Neural cell (in vitro differentiated cells): ENCODE data around the gene SARNP. TPM values are rescaled to one million over a fixed set of nuclear protein-coding genes. Genes with fewer than 3 reads are reported as not detected.

ENCODE experiments used
- H2AFZ ChIP-seq: fragments of 200-600, 300-800 bp; sonication (generic), shearing (Covaris generic); 2 replicates; pipeline ENCODE4 v1.6.0; 2014; ENCODE audit warnings: low read depth, mild to moderate bottlenecking, antibody characterized with exemption, low read length, moderate library complexity
- H3F3A ChIP-seq: fragments of 200-600 bp; shearing (Covaris generic); 2 replicates; pipeline ENCODE4 v1.6.1; 2016; ENCODE audit warnings: mild to moderate bottlenecking, moderate library complexity, mixed read lengths, antibody characterized with exemption, low read length; ENCODE audit not compliant: insufficient read depth, poor library complexity, severe bottlenecking
- H3K27ac ChIP-seq: fragments of 200-600, 300-800 bp; sonication (generic), shearing (Covaris generic); 2 replicates; pipeline ENCODE4 v1.5.1; 2014; ENCODE audit warnings: mild to moderate bottlenecking, low read length, moderate library complexity
- H3K27me3 ChIP-seq: fragments of 300-800, 200-600 bp; sonication (generic), shearing (Covaris generic); 2 replicates; pipeline ENCODE4 v1.6.0; 2014; ENCODE audit warnings: mild to moderate bottlenecking, low read depth, low read length, moderate library complexity; ENCODE audit not compliant: insufficient read depth
- H3K36me3 ChIP-seq: fragments of 300-800, 200-600 bp; sonication (generic), shearing (Covaris generic); 2 replicates; pipeline ENCODE4 v1.5.1; 2014; ENCODE audit warnings: mild to moderate bottlenecking, antibody characterized with exemption, low read length, moderate library complexity; ENCODE audit not compliant: insufficient read depth
- H3K4me2 ChIP-seq: fragments of 300-800, 200-600 bp; sonication (generic), shearing (Covaris generic); 2 replicates; pipeline ENCODE4 v1.6.0; 2014; ENCODE audit warnings: mild to moderate bottlenecking, low read length
- H3K4me3 ChIP-seq: fragments of 300-800, 200-600 bp; sonication (generic), shearing (Covaris generic); 2 replicates; pipeline ENCODE4 v1.5.1; 2014; ENCODE audit warnings: mild to moderate bottlenecking, low read length, moderate library complexity
- H3K79me2 ChIP-seq: fragments of 200-600 bp; shearing (Covaris generic); replicated peaks from 2 replicates; pipeline ENCODE4 v1.6.0; 2014; ENCODE audit warnings: mild to moderate bottlenecking, low read length, moderate library complexity; ENCODE audit not compliant: insufficient read depth
- H3K9ac ChIP-seq: fragments of 300-800, 200-600 bp; sonication (generic), shearing (Covaris generic); 2 replicates; pipeline ENCODE4 v1.6.1; 2016; ENCODE audit warnings: mild to moderate bottlenecking, low read length, mixed read lengths
- H3K9me2 ChIP-seq: fragments of 200-600 bp; shearing (Covaris generic); 2 replicates; pipeline ENCODE4 v1.6.1; 2016; ENCODE audit warnings: mild to moderate bottlenecking, low read length, mixed read lengths; ENCODE audit not compliant: insufficient read depth
- H3K9me3 ChIP-seq: fragments of 200-600, 300-800 bp; sonication (generic), shearing (Covaris generic); 2 replicates; pipeline ENCODE4 v1.6.1; 2016; ENCODE audit warnings: mild to moderate bottlenecking, mixed run types, low read length, moderate library complexity, mixed read lengths
- H4K20me1 ChIP-seq: fragments of 200-600 bp; shearing (Covaris generic); 2 replicates; pipeline ENCODE4 v1.6.1; 2016; ENCODE audit warnings: mild to moderate bottlenecking, mixed run types; ENCODE audit not compliant: insufficient read depth
- CTCF ChIP-seq: fragments of 450-650 bp; IDR thresholded peaks from 2 replicates; pipeline ENCODE4 v1.5.1; 2014; ENCODE audit warnings: antibody characterized with exemption, mild to moderate bottlenecking, moderate library complexity; ENCODE audit not compliant: poor library complexity, severe bottlenecking
- EP300 ChIP-seq: fragments of 450-650 bp; conservative IDR thresholded peaks from 2 replicates; pipeline ENCODE4 v1.6.1; 2014; ENCODE audit warnings: antibody characterized with exemption, mild to moderate bottlenecking, moderate library complexity; ENCODE audit not compliant: poor library complexity, severe bottlenecking
- EZH2 ChIP-seq: fragments of 200-600, 300-800 bp; shearing (Covaris generic), sonication (generic); IDR thresholded peaks from 2 replicates; pipeline ENCODE4 v1.6.1; 2014; ENCODE audit warnings: antibody characterized with exemption, low read length, borderline replicate concordance, mild to moderate bottlenecking; ENCODE audit not compliant: insufficient read depth, poor library complexity, severe bottlenecking
- MXI1 ChIP-seq: fragments of 450-650 bp; conservative IDR thresholded peaks from 2 replicates; pipeline ENCODE4 v1.6.1; 2014; ENCODE audit warnings: antibody characterized with exemption, mild to moderate bottlenecking; ENCODE audit not compliant: poor library complexity, severe bottlenecking
- POLR2AphosphoS5 ChIP-seq: IDR thresholded peaks from 2 replicates; pipeline ENCODE4 v1.6.1; 2012
- RAD21 ChIP-seq: fragments of 450-650 bp; conservative IDR thresholded peaks from 2 replicates; pipeline ENCODE4 v1.6.1; 2014; ENCODE audit warnings: antibody characterized with exemption, mild to moderate bottlenecking, moderate library complexity
- REST ChIP-seq: IDR thresholded peaks from 2 replicates; pipeline ENCODE4 v1.6.1; 2012; ENCODE audit warnings: borderline replicate concordance
- SMC3 ChIP-seq: fragments of 450-650 bp; conservative IDR thresholded peaks from 2 replicates; pipeline ENCODE4 v1.6.1; 2014; ENCODE audit warnings: antibody characterized with exemption, mild to moderate bottlenecking, moderate library complexity; ENCODE audit not compliant: poor library complexity
- TAF1 ChIP-seq: IDR thresholded peaks from 2 replicates; pipeline ENCODE4 v1.6.1; 2012; ENCODE audit warnings: low read depth
- polyA plus RNA-seq: library from polyadenylated mRNA; depleted of rRNA; stranded (reverse); fragments of >200 nt; gene quantifications from 2 replicates; pipeline ENCODE4 v1.2.3, GENCODE V29; 2014

Gene SARNP
- polyA plus RNA-seq, 1 donor from 2014 or later, result 332 TPM

- no peaks in the 10 kb centered on the region for H3K9me2 ChIP-seq
- H3K79me2 ChIP-seq, result no peaks in the 10 kb centered on the region
- H3K27me3 ChIP-seq, result no peaks in the 10 kb centered on the region
- H3K9ac ChIP-seq, result no peak overlapping the region
- H2AFZ ChIP-seq, result no peak overlapping the region
- H3K9me3 ChIP-seq, result no peaks in the 10 kb centered on the region
- no peak overlapping the region for H3K4me3 ChIP-seq
- H3K36me3 ChIP-seq, result no peaks in the 10 kb centered on the region
- H3K4me2 ChIP-seq, result no peak overlapping the region
- no peaks in the 10 kb centered on the region for H3F3A ChIP-seq
- no peaks in the 10 kb centered on the region for H4K20me1 ChIP-seq
- TF ChIP-seq EP300 (no peak), SMC3 (no peak), MXI1 (no peak), CTCF (no peak), POLR2AphosphoS5 (no peak), TAF1 (no peak), EZH2 (no peak), RAD21 (no peak), REST (no peak)
- H3K27ac ChIP-seq, result no peak overlapping the region
Measured at GRCh38 chr12:55849616-55850343, 32.3 kb upstream of the SARNP start.

- Histone ChIP-seq H3K27ac (no peak overlapping the region), H3K4me3 (no peak overlapping the region), H3K9ac (no peak overlapping the region), H4K20me1 (no peaks in the 10 kb centered on the region), H3K36me3 (no peaks in the 10 kb centered on the region), H2AFZ (no peak overlapping the region), H3K9me3 (no peaks in the 10 kb centered on the region), H3F3A (no peaks in the 10 kb centered on the region), H3K9me2 (no peaks in the 10 kb centered on the region), H3K27me3 (no peaks in the 10 kb centered on the region), H3K4me2 (no peak overlapping the region), H3K79me2 (no peaks in the 10 kb centered on the region)
- TF ChIP-seq CTCF, result no peak
- no peak for TF ChIP-seq POLR2AphosphoS5
Measured at GRCh38 chr12:55847603-55848291, 30.2 kb upstream of the SARNP start.
